Cardiac fibroblast (primary cell): Measurements from ENCODE around the gene RTKN.

ENCODE experiments used
- DNase-seq, 2 donors: peaks; one replicate each; pipeline versions ENCODE4 v3.0.0 to v3.0.0-alpha.2; 2010; ENCODE audit warnings: low read depth in 2 of 2
- H3K4me3 ChIP-seq, 2 donors: replicated peaks in 1 of 2; 1 replicate in 1 of 2; 2 replicates in 1 of 2; pipeline ENCODE4 v1.5.1; 2011; ENCODE audit warnings: low read depth in 2 of 2, low read length in 2 of 2, mild to moderate bottlenecking in 2 of 2, moderate library complexity in 1 of 2
- CTCF ChIP-seq: IDR thresholded peaks from one replicate; pipeline ENCODE4 v1.5.1; 2011; ENCODE audit warnings: low read depth, mild to moderate bottlenecking, low read length, inconsistent platforms

Gene RTKN

GRCh38 chr2:74393525-74393924 is 48.2 kb downstream of the RTKN start:
- H3K4me3 ChIP-seq = no peak overlapping the region
- TF ChIP-seq CTCF = no peak
- no peak for DNase-seq

GRCh38 chr2:74392449-74392743 is 49.3 kb downstream of the RTKN start:
- no peak overlapping the region for H3K4me3 ChIP-seq
- DNase-seq = no peak
- TF ChIP-seq CTCF = no peak

- TF ChIP-seq CTCF = peak; percentile 98
- peak overlapping the region; percentile 91 to 94 for H3K4me3 ChIP-seq
- DNase-seq = peak; percentile 92 to 93
Observed at GRCh38 chr2:74391580-74392448, 49.9 kb downstream of the RTKN start.

- TF ChIP-seq CTCF = no peak
- no peak for DNase-seq
- H3K4me3 ChIP-seq = peak overlapping the region; percentile 91 to 94
Observed at GRCh38 chr2:74391209-74391579, 50.5 kb downstream of the RTKN start.

- TF ChIP-seq CTCF = no peak
- no peak for DNase-seq
Observed at GRCh38 chr2:74390606-74391005, 51.1 kb downstream of the RTKN start.

GRCh38 chr2:74387346-74387745 is 54.4 kb downstream of the RTKN start:
- DNase-seq = peak in 1 of 2 donors; percentile 68
- no peak for TF ChIP-seq CTCF
- no peak overlapping the region for H3K4me3 ChIP-seq

More at GRCh38 chr2:74390606-74391005, 51.1 kb downstream of the RTKN start:
- H3K4me3 ChIP-seq = peak overlapping the region; percentile 91 to 94

GRCh38 chr2:74385396-74385795 is 56.3 kb downstream of the RTKN start:
- TF ChIP-seq CTCF = no peak
- H3K4me3 ChIP-seq = no peak overlapping the region
- peak; percentile 13 to 17 for DNase-seq
